Measurements from ENCODE around the gene G6PC1.

GRCh38 chr17:42895185-42895555 is 5.4 kb upstream of the G6PC1 start:
- TF ChIP-seq GTF2I (CRISPR knock-in tag; conservative IDR thresholded peaks at IDR 0.05) (no peak), ZNF423 (CRISPR knock-in tag; IDR thresholded peaks at IDR 0.05) (no peak), CTCF (IDR thresholded peaks at IDR 0.05) (no peak)
